Measurements from ENCODE around the gene SORCS3. TPM values are rescaled to one million over a fixed set of nuclear protein-coding genes. Genes with fewer than 3 reads are reported as not detected.

SORCS3 gene
- total and polyA plus RNA-seq, 2 of the 4 experiments (the other 2 are of a cell fraction) = not detected

GRCh38 chr10:104659809-104660208, 18.7 kb downstream of the SORCS3 start:
- Histone ChIP-seq H3K4me2 (ENCODE audit: low read depth, low read length) (no peak overlapping the region), H2AFZ (replicated peaks; ENCODE audit: low read length, poor library complexity) (no peak overlapping the region), H4K5ac (ENCODE audit: low read depth, low read length) (no peak overlapping the region), H3K4me3 (ENCODE audit: insufficient read depth, low read depth, low read length) (no peak overlapping the region), H3K18ac (ENCODE audit: low read depth, low read length) (no peak overlapping the region), H2BK5ac (ENCODE audit: low read depth, low read length, poor library complexity, severe bottlenecking) (no peak overlapping the region), H2BK120ac (ENCODE audit: low read depth, low read length) (no peak overlapping the region), H3K4ac (ENCODE audit: low read depth, low read length) (no peak overlapping the region), H3K27ac (ENCODE audit: insufficient read depth, low read length) (no peak overlapping the region), H3K56ac (ENCODE audit: extremely low read depth, insufficient read depth, low read length) (no peak overlapping the region), H3K4me1 (ENCODE audit: control insufficient read depth, insufficient read depth, low read length) (no peaks in the 10 kb centered on the region), H3K23ac (ENCODE audit: low read depth, low read length) (no peak overlapping the region), H3K9ac (ENCODE audit: low read depth, low read length) (no peak overlapping the region), H2BK15ac (ENCODE audit: low read depth, low read length) (no peak overlapping the region), H2BK20ac (ENCODE audit: low read depth, low read length) (no peak overlapping the region), H3K14ac (replicated peaks; ENCODE audit: low read depth, low read length) (no peak overlapping the region), H4K8ac (ENCODE audit: low read depth in 2 of 2, low read length in 2 of 2) (no peak overlapping the region), H3K9me3 (ENCODE audit: control insufficient read depth, insufficient read depth, low read length) (no peaks in the 10 kb centered on the region), H2AK5ac (ENCODE audit: low read depth, low read length) (no peak overlapping the region), H3K36me3 (ENCODE audit: control insufficient read depth, insufficient read depth, low read length) (no peaks in the 10 kb centered on the region), H2AK9ac (replicated peaks; ENCODE audit: low read depth, low read length, poor library complexity) (no peak overlapping the region), H4K20me1 (ENCODE audit: insufficient read depth, low read length) (no peaks in the 10 kb centered on the region), H3K9me1 (ENCODE audit: insufficient read depth, low read length) (no peaks in the 10 kb centered on the region), H3K27me3 (ENCODE audit: control insufficient read depth, insufficient read depth, low read length) (no peaks in the 10 kb centered on the region), H3K79me1 (ENCODE audit: low read depth in 1 of 2, low read length in 2 of 2) (no peaks in the 10 kb centered on the region), H4K91ac (ENCODE audit: insufficient read depth, low read depth, low read length) (no peak overlapping the region)
- in situ Hi-C loops (cut with MboI; ENCODE audit: low sequenced_read_pairs) = no loop called here
- ATAC-seq (ENCODE audit: low read depth) = no peak
- intact Hi-C loops (cut with micrococcal nuclease) = no loop called here
- TF ChIP-seq RCOR1 (IDR thresholded peaks at IDR 0.05; ENCODE audit: insufficient replicate concordance, low read length) (no peak), NFE2L2 (IDR thresholded peaks at IDR 0.05; ENCODE audit: low read depth, low read length) (no peak), POLR2A (IDR thresholded peaks at IDR 0.05; ENCODE audit: low read depth, low read length) (no peak), ELK1 (IDR thresholded peaks at IDR 0.05; ENCODE audit: borderline replicate concordance, low read depth, low read length) (no peak), MAFK (IDR thresholded peaks at IDR 0.05; ENCODE audit: low read depth, low read length) (no peak), MAZ (IDR thresholded peaks at IDR 0.05; ENCODE audit: borderline replicate concordance, low read depth, low read length) (no peak), CEBPB (IDR thresholded peaks at IDR 0.05; ENCODE audit: low read depth, low read length) (no peak), RFX5 (IDR thresholded peaks at IDR 0.05; ENCODE audit: low read depth, low read length) (no peak), CHD1 (IDR thresholded peaks at IDR 0.05; ENCODE audit: low read depth, low read length) (no peak), CTCF (conservative IDR thresholded peaks at IDR 0.05; ENCODE audit: low read depth, low read length) (no peak), FOS (IDR thresholded peaks at IDR 0.05; ENCODE audit: low read depth, low read length) (no peak), MXI1 (IDR thresholded peaks at IDR 0.05; ENCODE audit: borderline replicate concordance, low read depth, low read length) (no peak), BHLHE40 (IDR thresholded peaks at IDR 0.05; ENCODE audit: low read depth, low read length) (no peak), USF2 (IDR thresholded peaks at IDR 0.05; ENCODE audit: low read depth, low read length) (no peak), SMC3 (IDR thresholded peaks at IDR 0.05; ENCODE audit: low read depth, low read length) (no peak), RAD21 (IDR thresholded peaks at IDR 0.05; ENCODE audit: low read length) (no peak)
- BruUV-seq (replicated peaks) = no TSS peak
- ChIA-PET POLR2A (ENCODE audit: unreplicated experiment) (no interaction called here), CTCF (no interaction called here)
- DNase-seq = no peak
- dilution Hi-C loops (cut with HindIII; ENCODE audit: low sequenced_read_pairs, unreplicated experiment) = no loop called here
- WGBS, 2 experiments (ENCODE audit: extremely low coverage in 2 of 2, insufficient read length in 1 of 2) = no CpG with 5 or more reads among the region's 4 CpGs

Measured in IMR-90 (cell line).